Panc1 (cell line): ENCODE results near the gene SYNPO.

ENCODE experiments used
- POLR2AphosphoS5 ChIP-seq: IDR thresholded peaks from 2 replicates; pipeline ENCODE4 v1.6.1; 2012; ENCODE audit warnings: mild to moderate bottlenecking, low read depth, low read length, moderate library complexity
- SIN3A ChIP-seq: IDR thresholded peaks from 2 replicates; pipeline ENCODE4 v1.6.1; 2012; ENCODE audit warnings: low read depth, mild to moderate bottlenecking, low read length, moderate library complexity, borderline replicate concordance; ENCODE audit not compliant: insufficient read depth
- TCF7L2 ChIP-seq: IDR thresholded peaks from 2 replicates; pipeline ENCODE4 v1.6.1; 2011; ENCODE audit warnings: mild to moderate bottlenecking, low read depth, low read length, inconsistent platforms
- TF ChIP-seq, protein P1 (sequence below): fragments of 450-650 bp; IDR thresholded peaks from 2 replicates; pipeline ENCODE4 v1.5.1; 2017; ENCODE audit warnings: mild to moderate bottlenecking
- TF ChIP-seq, protein P2 (sequence below), 2 experiments: IDR thresholded peaks; 2 replicates each; pipeline ENCODE4 v1.6.1; 2011 to 2012; ENCODE audit warnings: low read depth in 2 of 2, control low read depth in 1 of 2, low read length in 1 of 2, mild to moderate bottlenecking in 1 of 2, moderate library complexity in 1 of 2; ENCODE audit not compliant: insufficient read depth in 1 of 2

DNA sequence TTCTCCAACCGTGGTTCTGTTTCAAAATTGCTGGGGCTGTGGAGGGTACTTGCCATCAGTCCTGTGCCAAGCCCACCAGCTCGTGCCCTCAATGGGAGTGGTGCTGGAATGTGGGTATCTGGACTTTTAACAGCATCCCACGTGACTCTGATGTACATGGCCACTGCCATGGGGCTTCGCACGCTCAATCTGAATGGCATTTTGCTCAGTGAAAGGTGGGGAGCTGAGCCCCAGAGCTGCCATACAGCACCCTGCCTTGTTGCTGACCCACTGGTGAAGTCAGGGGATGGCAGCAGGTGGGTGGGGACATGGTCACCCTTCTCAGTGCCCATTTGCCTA is 16.6 kb upstream of the SYNPO start:
- TF ChIP-seq POLR2AphosphoS5, result no peak
- TF ChIP-seq, protein P1, sequence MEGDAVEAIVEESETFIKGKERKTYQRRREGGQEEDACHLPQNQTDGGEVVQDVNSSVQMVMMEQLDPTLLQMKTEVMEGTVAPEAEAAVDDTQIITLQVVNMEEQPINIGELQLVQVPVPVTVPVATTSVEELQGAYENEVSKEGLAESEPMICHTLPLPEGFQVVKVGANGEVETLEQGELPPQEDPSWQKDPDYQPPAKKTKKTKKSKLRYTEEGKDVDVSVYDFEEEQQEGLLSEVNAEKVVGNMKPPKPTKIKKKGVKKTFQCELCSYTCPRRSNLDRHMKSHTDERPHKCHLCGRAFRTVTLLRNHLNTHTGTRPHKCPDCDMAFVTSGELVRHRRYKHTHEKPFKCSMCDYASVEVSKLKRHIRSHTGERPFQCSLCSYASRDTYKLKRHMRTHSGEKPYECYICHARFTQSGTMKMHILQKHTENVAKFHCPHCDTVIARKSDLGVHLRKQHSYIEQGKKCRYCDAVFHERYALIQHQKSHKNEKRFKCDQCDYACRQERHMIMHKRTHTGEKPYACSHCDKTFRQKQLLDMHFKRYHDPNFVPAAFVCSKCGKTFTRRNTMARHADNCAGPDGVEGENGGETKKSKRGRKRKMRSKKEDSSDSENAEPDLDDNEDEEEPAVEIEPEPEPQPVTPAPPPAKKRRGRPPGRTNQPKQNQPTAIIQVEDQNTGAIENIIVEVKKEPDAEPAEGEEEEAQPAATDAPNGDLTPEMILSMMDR, result no peak
- TF ChIP-seq, protein P2, sequence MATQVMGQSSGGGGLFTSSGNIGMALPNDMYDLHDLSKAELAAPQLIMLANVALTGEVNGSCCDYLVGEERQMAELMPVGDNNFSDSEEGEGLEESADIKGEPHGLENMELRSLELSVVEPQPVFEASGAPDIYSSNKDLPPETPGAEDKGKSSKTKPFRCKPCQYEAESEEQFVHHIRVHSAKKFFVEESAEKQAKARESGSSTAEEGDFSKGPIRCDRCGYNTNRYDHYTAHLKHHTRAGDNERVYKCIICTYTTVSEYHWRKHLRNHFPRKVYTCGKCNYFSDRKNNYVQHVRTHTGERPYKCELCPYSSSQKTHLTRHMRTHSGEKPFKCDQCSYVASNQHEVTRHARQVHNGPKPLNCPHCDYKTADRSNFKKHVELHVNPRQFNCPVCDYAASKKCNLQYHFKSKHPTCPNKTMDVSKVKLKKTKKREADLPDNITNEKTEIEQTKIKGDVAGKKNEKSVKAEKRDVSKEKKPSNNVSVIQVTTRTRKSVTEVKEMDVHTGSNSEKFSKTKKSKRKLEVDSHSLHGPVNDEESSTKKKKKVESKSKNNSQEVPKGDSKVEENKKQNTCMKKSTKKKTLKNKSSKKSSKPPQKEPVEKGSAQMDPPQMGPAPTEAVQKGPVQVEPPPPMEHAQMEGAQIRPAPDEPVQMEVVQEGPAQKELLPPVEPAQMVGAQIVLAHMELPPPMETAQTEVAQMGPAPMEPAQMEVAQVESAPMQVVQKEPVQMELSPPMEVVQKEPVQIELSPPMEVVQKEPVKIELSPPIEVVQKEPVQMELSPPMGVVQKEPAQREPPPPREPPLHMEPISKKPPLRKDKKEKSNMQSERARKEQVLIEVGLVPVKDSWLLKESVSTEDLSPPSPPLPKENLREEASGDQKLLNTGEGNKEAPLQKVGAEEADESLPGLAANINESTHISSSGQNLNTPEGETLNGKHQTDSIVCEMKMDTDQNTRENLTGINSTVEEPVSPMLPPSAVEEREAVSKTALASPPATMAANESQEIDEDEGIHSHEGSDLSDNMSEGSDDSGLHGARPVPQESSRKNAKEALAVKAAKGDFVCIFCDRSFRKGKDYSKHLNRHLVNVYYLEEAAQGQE (IDR thresholded peaks at IDR 0.05; ENCODE audit: insufficient read depth in 1 of 2, low read depth in 2 of 2, low read length in 1 of 2), result no peak
- TF ChIP-seq SIN3A, result no peak
- no peak for TF ChIP-seq TCF7L2
